ENCODE measurements around the gene FAM217B.
A peak's percentile ranks its signal among the peaks of the same experiment; 100 is the strongest.

Gene FAM217B

DNA sequence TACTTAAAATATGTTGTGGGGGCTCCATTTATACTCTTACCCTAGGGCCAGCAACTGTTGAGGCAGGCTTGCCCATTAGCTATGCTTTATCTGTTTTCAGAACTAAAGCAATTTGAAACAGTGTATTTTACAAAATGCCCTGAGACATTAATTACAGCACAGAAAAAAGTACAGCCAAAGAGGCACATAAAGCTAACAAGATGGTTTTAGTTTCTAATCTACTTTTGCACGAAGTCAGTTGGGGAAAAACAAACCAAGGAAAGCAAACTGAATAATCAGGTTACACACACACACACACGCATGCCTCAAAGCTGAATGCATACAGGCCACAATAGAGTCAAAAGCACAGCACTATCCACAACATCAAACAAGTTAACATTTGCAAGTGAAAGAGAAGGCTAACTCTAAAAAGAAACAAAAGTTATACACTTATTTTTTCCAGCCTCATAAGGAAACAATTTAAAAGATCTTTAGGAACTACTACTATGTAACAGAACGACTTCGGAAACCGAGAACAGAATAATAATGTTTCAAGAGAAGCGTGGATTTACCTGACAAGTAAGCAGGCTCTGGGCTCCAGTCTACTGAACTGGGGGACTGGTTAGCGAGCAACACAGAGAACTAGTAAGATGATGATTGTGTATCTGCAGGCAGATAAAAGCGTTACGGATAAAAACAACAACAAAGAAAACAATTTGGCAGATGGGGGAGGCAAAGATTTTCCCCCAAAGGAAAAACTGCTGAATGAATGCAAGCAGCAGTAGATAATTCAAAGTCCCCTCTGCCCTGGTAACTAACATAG is 8.5 kb upstream of the FAM217B start:
- DNase-seq (ENCODE audit: low read depth) = no peak
- H3K4me3 ChIP-seq (ENCODE audit: low read depth, low read length) = no peak overlapping the region
- in situ Hi-C loops (cut with HindIII; ENCODE audit: low sequenced_read_pairs) = no loop called here
- TF ChIP-seq, protein P1, sequence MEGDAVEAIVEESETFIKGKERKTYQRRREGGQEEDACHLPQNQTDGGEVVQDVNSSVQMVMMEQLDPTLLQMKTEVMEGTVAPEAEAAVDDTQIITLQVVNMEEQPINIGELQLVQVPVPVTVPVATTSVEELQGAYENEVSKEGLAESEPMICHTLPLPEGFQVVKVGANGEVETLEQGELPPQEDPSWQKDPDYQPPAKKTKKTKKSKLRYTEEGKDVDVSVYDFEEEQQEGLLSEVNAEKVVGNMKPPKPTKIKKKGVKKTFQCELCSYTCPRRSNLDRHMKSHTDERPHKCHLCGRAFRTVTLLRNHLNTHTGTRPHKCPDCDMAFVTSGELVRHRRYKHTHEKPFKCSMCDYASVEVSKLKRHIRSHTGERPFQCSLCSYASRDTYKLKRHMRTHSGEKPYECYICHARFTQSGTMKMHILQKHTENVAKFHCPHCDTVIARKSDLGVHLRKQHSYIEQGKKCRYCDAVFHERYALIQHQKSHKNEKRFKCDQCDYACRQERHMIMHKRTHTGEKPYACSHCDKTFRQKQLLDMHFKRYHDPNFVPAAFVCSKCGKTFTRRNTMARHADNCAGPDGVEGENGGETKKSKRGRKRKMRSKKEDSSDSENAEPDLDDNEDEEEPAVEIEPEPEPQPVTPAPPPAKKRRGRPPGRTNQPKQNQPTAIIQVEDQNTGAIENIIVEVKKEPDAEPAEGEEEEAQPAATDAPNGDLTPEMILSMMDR (IDR thresholded peaks at IDR 0.05; ENCODE audit: low read depth, low read length, missing control alignments) = no peak

DNA sequence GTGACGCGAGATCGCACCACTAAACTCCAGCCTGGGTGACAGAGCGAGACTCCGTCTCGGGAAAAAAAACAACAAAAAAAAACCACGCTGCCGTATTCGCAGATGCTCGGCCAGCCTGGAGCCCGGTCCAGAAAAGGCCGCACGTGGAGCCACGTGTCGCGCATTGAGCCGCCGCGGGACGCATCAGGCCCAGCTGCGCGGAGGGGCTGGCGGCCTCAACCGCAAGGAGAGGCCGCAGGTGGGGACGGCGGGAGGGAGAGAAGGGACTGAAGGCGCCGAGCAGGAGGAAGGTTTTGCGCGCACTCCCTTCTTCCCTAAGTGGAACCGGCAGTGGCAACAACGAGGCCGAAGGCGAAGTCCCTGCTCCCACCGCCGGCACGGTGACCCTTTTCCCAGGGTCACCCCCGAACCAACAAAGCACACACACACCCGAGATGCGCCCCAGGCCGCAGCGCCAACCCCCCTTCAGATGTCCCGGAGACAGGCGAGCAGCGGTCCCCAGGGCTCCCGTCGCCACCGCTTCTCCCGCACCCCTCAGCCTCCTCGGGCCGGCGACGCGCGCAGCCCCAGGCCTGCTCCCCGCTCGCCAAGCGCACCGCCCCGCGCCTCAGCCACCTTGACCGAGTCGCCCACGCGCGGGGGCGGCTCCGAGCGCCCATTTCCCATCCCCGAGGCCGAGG is 7.4 kb upstream of the FAM217B start:
- in situ Hi-C loops (cut with HindIII; ENCODE audit: low sequenced_read_pairs) = no loop called here

DNA sequence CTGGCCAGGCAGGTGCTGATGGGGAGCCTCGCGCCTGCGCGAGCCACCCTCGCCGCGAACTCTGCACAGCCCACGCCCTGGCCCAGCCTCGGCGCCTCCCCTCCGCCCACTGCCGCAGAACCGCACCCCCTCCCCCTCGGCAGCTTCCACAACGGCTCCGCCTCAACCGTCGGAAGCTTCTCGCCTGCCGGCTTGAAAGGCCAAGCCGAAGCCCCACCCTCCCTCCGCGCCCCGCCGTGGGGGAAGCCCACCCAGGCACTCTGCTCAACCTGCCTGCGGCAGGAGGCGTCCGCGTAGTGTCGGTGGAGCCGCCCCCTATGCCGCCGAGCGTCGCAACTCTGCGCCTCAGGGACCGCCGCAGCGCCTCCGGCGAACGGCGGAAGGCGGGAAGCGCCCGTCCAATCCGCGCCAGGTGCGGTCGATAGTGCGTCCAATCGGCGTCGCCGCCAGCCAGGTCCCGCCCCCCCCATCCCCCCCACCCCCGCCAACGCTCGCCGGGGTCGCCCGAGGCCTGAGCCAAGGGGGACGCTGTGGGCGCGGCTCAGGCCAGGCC is 6.8 kb upstream of the FAM217B start, which contains the start of gene SYCP2:
Gene SYCP2, minus strand, starts transcription at position 342 of the 553 bp plus-strand sequence. CDS start 11,224 bp downstream, outside the sequence.
- in situ Hi-C loops (cut with HindIII; ENCODE audit: low sequenced_read_pairs) = no loop called here

More for the DNA sequence above, 7.4 kb upstream of the FAM217B start:
- TF ChIP-seq, protein P1 (IDR thresholded peaks at IDR 0.05; ENCODE audit: low read depth, low read length, missing control alignments) = no peak
- H3K4me3 ChIP-seq (ENCODE audit: low read depth, low read length) = no peak overlapping the region
- DNase-seq (ENCODE audit: low read depth) = no peak

DNA sequence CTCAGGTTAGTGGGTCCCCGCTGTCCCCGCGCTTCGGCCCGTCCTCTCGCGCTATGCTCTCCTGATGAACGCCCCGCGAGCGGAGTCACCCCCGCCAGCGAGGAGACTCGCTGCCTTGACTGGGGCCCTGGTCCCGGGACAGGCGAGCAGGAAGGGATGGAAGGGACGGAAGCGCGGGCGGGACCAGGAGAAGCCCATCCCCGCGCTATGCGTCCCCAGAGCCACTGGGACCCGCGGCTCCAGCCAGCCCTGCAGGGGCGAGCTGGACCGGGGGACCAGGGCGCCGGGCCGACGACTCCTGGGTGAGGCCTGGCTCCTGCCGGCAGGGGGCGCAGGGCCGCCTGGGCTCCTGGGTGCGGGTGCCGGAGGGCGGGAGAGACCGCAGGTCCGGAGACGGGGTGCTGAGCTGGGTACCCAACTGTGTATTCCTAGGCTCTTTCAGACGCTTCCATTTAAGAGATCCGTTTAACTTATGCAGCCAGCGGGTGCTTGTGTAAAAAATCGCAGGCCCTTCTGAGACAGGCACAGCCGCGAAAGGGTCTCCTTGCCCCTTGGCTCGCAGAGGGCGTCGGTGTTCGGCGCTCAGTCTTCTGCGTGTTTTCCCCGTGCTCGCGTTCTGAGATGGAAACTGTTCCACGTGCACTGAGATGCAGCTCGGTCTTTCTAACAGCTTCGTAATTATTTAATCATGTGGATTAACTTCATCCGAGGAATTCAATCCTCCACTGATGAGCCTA is 6.2 kb upstream of the FAM217B start:
- in situ Hi-C loops (cut with HindIII; ENCODE audit: low sequenced_read_pairs) = no loop called here
- no peak for DNase-seq (ENCODE audit: low read depth)

More for the DNA sequence above, 6.8 kb upstream of the FAM217B start, which contains the start of gene SYCP2:
- TF ChIP-seq, protein P1 (IDR thresholded peaks at IDR 0.05; ENCODE audit: low read depth, low read length, missing control alignments) = no peak
- H3K4me3 ChIP-seq (ENCODE audit: low read depth, low read length) = peak within 1 kb of the TSS; percentile 58
- DNase-seq (ENCODE audit: low read depth) = no peak

DNA sequence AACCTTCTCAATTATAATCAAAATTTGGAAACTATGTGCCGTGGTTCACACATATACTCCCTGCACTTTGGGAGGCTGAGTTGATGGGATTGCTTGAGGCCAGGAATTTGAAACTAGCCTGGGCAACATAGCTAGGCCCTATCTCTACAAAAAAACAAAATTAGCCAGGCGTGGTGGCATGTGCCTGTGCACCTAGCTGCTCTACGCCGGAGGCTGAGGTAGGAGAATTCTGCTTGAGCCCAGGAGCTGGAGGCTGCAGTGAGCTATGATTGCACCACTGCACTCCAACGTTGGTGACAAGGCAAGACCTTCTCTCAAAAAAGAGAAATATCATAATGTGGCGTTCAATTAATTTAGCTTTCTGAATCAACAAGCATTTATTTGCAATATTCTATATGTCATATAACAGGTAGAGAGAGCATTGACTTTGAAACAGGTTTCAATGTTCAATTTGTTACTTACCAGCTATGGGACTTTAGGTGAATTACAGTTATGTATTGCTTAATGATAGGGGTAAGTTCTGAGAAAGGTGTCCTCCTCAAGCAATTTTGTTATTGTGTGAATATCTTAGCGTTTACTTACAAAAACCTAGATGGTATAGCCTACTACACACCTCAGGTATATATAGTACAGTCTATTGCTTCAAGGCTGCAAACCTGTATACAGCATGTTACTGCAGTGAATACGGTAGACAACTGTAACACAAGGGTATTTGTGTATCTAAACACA is 4.6 kb upstream of the FAM217B start:
- DNase-seq (ENCODE audit: low read depth) = no peak
- H3K4me3 ChIP-seq (ENCODE audit: low read depth, low read length) = no peak overlapping the region
- in situ Hi-C loops (cut with HindIII; ENCODE audit: low sequenced_read_pairs) = no loop called here
- TF ChIP-seq, protein P1 (IDR thresholded peaks at IDR 0.05; ENCODE audit: low read depth, low read length, missing control alignments) = no peak

More for the DNA sequence above, 6.2 kb upstream of the FAM217B start:
- H3K4me3 ChIP-seq (ENCODE audit: low read depth, low read length) = peak overlapping the region; percentile 58
- TF ChIP-seq, protein P1 (IDR thresholded peaks at IDR 0.05; ENCODE audit: low read depth, low read length, missing control alignments) = peak; percentile 93
